ENCODE data around the gene DCANP1.

The DCANP1 gene

DNA sequence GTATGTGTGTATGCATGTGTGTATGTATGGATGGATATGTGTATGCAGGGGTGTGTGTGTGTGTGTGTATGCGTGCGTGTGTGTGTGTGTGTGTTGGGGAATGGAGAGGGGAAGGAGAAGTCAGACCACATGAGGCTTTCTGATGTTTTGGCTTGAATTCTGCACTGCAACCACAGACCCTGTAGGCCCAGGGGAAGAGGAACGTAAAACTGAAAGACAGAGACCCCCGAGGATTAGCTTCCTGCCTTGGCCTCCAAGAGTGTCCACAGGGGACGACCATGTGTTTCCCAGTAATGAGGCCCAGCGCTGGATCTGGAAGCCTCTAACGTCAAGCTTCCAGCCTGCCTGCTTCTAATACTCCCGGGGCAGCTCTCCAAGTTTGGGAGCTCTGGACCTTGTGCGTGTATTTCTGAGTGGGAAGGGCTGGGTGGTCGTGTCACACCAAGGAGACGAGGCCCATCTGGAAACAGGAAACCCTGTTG, 5.8 kb downstream of the DCANP1 start:
- Histone ChIP-seq H2BK15ac (replicated peaks; ENCODE audit: low read depth) (no peak overlapping the region), H3K27me3 (ENCODE audit: insufficient read depth, low read length, poor library complexity) (no peaks in the 10 kb centered on the region), H3K27ac (ENCODE audit: low read depth, low read length) (no peak overlapping the region), H3K56ac (ENCODE audit: low read length) (no peak overlapping the region), H3K4me1 (ENCODE audit: control insufficient read depth, low read depth, low read length) (no peaks in the 10 kb centered on the region), H4K5ac (ENCODE audit: low read length) (no peak overlapping the region), H3K18ac (ENCODE audit: low read length) (no peak overlapping the region), H3K4me2 (ENCODE audit: low read length) (no peak overlapping the region), H3K4ac (ENCODE audit: low read depth, low read length) (no peak overlapping the region), H3K4me3 (ENCODE audit: low read length) (no peak overlapping the region), H3K36me3 (ENCODE audit: control insufficient read depth, insufficient read depth, low read length) (no peaks in the 10 kb centered on the region), H2BK5ac (ENCODE audit: low read length) (no peak overlapping the region), H3K79me1 (ENCODE audit: low read length) (no peaks in the 10 kb centered on the region), H3K9ac (ENCODE audit: low read length) (no peak overlapping the region), H2BK120ac (ENCODE audit: low read depth, low read length) (no peak overlapping the region), H3K79me2 (ENCODE audit: control insufficient read depth, insufficient read depth, low read length) (no peaks in the 10 kb centered on the region), H2AK5ac (ENCODE audit: low read length) (no peak overlapping the region), H3K23ac (ENCODE audit: low read length) (no peak overlapping the region), H4K8ac (ENCODE audit: low read depth, low read length) (no peak overlapping the region)
- no CpG with 5 or more reads among the region's 11 CpGs for WGBS (ENCODE audit: extremely low coverage, insufficient coverage, low lambda C conversion rate)
- no peak for DNase-seq

- H3K27me3 ChIP-seq (ENCODE audit: insufficient read depth, low read length, poor library complexity), result no peaks in the 10 kb centered on the region
- no peak overlapping the region for H3K4me2 ChIP-seq (ENCODE audit: low read length)
- H2BK5ac ChIP-seq (ENCODE audit: low read length), result no peak overlapping the region
- no peaks in the 10 kb centered on the region for H3K79me2 ChIP-seq (ENCODE audit: control insufficient read depth, insufficient read depth, low read length)
- no peak overlapping the region for H3K4me3 ChIP-seq (ENCODE audit: low read length)
- no CpG with 5 or more reads among the region's 6 CpGs for WGBS (ENCODE audit: extremely low coverage, insufficient coverage, low lambda C conversion rate)
- no peak overlapping the region for H3K18ac ChIP-seq (ENCODE audit: low read length)
- no peak overlapping the region for H3K4ac ChIP-seq (ENCODE audit: low read depth, low read length)
- H3K9ac ChIP-seq (ENCODE audit: low read length), result no peak overlapping the region
- H4K5ac ChIP-seq (ENCODE audit: low read length), result no peak overlapping the region
- H4K8ac ChIP-seq (ENCODE audit: low read depth, low read length), result no peak overlapping the region
- H3K4me1 ChIP-seq (ENCODE audit: control insufficient read depth, low read depth, low read length), result no peaks in the 10 kb centered on the region
- no peak overlapping the region for H2BK120ac ChIP-seq (ENCODE audit: low read depth, low read length)
- H3K23ac ChIP-seq (ENCODE audit: low read length), result no peak overlapping the region
- H3K79me1 ChIP-seq (ENCODE audit: low read length), result no peaks in the 10 kb centered on the region
- DNase-seq, result no peak
- no peaks in the 10 kb centered on the region for H3K36me3 ChIP-seq (ENCODE audit: control insufficient read depth, insufficient read depth, low read length)
- no peak overlapping the region for H2BK15ac ChIP-seq (replicated peaks; ENCODE audit: low read depth)
- H3K56ac ChIP-seq (ENCODE audit: low read length), result no peak overlapping the region
- no peak overlapping the region for H2AK5ac ChIP-seq (ENCODE audit: low read length)
- no peak overlapping the region for H3K27ac ChIP-seq (ENCODE audit: low read depth, low read length)
Observed at GRCh38 chr5:135440916-135441315, 6.2 kb downstream of the DCANP1 start.

DNA sequence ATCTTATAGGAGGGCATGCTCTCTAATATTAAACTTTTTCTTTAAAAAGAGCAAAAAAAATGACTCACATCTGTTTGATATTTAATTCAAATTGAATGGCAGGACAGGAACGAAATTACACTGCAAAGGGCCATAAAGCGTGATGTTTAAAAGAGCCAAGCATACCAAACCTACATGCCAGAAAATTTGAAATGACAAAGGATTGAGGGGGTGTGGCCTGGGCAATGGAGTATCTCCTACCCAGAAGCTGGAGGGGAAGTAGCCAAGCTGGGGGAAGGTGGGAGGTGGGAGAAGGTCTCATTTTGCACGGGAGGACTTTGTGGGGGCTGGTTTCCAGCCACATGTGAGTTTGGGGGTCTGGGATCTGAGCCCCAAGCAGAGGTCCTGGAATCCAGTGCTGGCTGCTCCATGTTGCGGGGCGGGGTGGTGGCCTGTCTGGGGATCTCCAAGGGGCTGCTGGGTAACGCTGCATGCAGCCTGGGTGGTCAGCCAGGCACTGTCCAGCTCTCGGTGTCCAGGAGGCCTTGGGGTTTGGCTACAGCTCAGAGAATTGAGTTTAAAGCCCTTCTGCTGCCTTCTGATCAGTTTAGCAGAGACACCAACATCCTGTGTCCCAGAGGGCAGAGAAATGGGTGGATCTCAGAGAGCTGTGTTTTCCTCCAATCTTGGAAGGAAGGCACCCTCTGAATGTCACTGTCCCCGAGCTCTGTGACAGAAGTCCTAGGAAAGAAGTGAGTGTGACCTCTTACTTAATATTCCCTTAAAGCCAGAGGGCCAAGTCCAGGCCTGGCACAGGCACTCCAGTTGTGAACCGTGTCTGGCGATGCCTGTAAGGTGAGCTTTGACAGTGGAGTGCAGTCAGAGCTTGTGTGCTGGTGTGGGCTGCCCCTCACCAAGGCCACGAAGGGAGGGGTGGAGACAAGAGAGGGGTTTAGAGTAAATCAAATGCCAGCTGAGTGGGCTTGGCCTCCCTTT, 7.6 kb downstream of the DCANP1 start:
- Histone ChIP-seq H3K79me1 (ENCODE audit: low read length) (no peaks in the 10 kb centered on the region), H3K4me3 (ENCODE audit: low read length) (no peak overlapping the region), H2BK15ac (replicated peaks; ENCODE audit: low read depth) (no peak overlapping the region), H3K4me2 (ENCODE audit: low read length) (no peak overlapping the region), H4K5ac (ENCODE audit: low read length) (no peak overlapping the region), H3K79me2 (ENCODE audit: control insufficient read depth, insufficient read depth, low read length) (no peaks in the 10 kb centered on the region), H3K27ac (ENCODE audit: low read depth, low read length) (no peak overlapping the region), H3K27me3 (ENCODE audit: insufficient read depth, low read length, poor library complexity) (no peaks in the 10 kb centered on the region), H3K4ac (ENCODE audit: low read depth, low read length) (no peak overlapping the region), H3K36me3 (ENCODE audit: control insufficient read depth, insufficient read depth, low read length) (no peaks in the 10 kb centered on the region), H2AK5ac (ENCODE audit: low read length) (no peak overlapping the region), H3K56ac (ENCODE audit: low read length) (no peak overlapping the region), H2BK120ac (ENCODE audit: low read depth, low read length) (no peak overlapping the region), H2BK5ac (ENCODE audit: low read length) (no peak overlapping the region), H4K8ac (ENCODE audit: low read depth, low read length) (no peak overlapping the region), H3K23ac (ENCODE audit: low read length) (no peak overlapping the region), H3K18ac (ENCODE audit: low read length) (no peak overlapping the region), H3K9ac (ENCODE audit: low read length) (no peak overlapping the region), H3K4me1 (ENCODE audit: control insufficient read depth, low read depth, low read length) (no peaks in the 10 kb centered on the region)
- no peak for DNase-seq
- no CpG with 5 or more reads among the region's 11 CpGs for WGBS (ENCODE audit: extremely low coverage, insufficient coverage, low lambda C conversion rate)

GRCh38 chr5:135438636-135439221, 8.4 kb downstream of the DCANP1 start:
- Histone ChIP-seq H3K4me2 (ENCODE audit: low read length) (no peak overlapping the region), H3K79me1 (ENCODE audit: low read length) (no peaks in the 10 kb centered on the region), H3K23ac (ENCODE audit: low read length) (no peak overlapping the region), H2AK5ac (ENCODE audit: low read length) (no peak overlapping the region), H3K56ac (ENCODE audit: low read length) (no peak overlapping the region), H4K8ac (ENCODE audit: low read depth, low read length) (no peak overlapping the region), H3K79me2 (ENCODE audit: control insufficient read depth, insufficient read depth, low read length) (no peaks in the 10 kb centered on the region), H2BK120ac (ENCODE audit: low read depth, low read length) (no peak overlapping the region), H3K27me3 (ENCODE audit: insufficient read depth, low read length, poor library complexity) (no peaks in the 10 kb centered on the region), H4K5ac (ENCODE audit: low read length) (no peak overlapping the region), H2BK5ac (ENCODE audit: low read length) (no peak overlapping the region), H3K4ac (ENCODE audit: low read depth, low read length) (no peak overlapping the region), H3K4me3 (ENCODE audit: low read length) (no peak overlapping the region), H3K4me1 (ENCODE audit: control insufficient read depth, low read depth, low read length) (peaks cover 2% of the 10 kb centered on the region), H3K9ac (ENCODE audit: low read length) (no peak overlapping the region), H3K18ac (ENCODE audit: low read length) (no peak overlapping the region), H3K36me3 (ENCODE audit: control insufficient read depth, insufficient read depth, low read length) (no peaks in the 10 kb centered on the region), H3K27ac (ENCODE audit: low read depth, low read length) (no peak overlapping the region), H2BK15ac (replicated peaks; ENCODE audit: low read depth) (no peak overlapping the region)
- no CpG with 5 or more reads among the region's 10 CpGs for WGBS (ENCODE audit: extremely low coverage, insufficient coverage, low lambda C conversion rate)
- no peak for DNase-seq

DNA sequence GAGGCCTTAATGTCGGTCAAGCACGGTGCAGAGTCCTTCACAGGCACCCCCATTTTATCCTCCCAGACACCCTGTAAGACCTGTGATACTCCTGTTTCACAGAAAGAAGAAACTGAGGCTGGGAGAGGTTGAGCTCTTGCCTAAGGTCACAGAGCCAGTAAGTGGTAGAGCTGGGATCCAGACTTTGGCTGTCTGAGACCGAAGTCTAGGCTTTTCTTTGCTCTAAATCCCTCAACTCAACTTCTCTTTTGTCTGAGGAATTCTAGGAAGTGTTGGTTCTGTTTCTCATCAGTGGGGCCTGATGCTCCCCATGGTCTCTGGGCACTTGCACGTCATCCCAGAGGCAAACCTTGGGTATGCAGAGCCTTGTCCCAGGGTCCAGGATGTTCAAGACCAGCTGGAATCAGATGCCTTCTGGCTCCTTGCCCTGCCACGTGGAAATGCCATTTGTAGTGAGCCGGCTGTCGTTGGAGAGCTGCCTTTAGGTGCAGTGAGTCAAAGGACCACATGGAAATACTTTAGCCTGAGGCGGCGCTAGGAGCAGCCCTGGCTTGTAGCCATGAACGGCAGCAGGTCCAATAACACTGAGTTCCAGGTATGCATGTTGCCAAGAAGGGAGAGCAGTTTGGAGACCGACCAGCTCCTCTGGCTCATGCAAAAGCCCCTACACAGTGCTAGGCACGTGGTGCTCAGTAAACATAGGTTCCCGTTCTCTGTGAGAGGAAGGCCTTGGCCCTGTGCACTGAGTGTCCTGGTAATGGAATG, 9.2 kb downstream of the DCANP1 start:
- no peaks in the 10 kb centered on the region for H3K36me3 ChIP-seq (ENCODE audit: control insufficient read depth, insufficient read depth, low read length)
- no peaks in the 10 kb centered on the region for H3K27me3 ChIP-seq (ENCODE audit: insufficient read depth, low read length, poor library complexity)
- H3K79me1 ChIP-seq (ENCODE audit: low read length), result no peaks in the 10 kb centered on the region
- H3K4me1 ChIP-seq (ENCODE audit: control insufficient read depth, low read depth, low read length), result peaks cover 2% of the 10 kb centered on the region
- H3K56ac ChIP-seq (ENCODE audit: low read length), result no peak overlapping the region
- no peaks in the 10 kb centered on the region for H3K79me2 ChIP-seq (ENCODE audit: control insufficient read depth, insufficient read depth, low read length)
- no peak overlapping the region for H2BK15ac ChIP-seq (replicated peaks; ENCODE audit: low read depth)
- no peak overlapping the region for H3K4me2 ChIP-seq (ENCODE audit: low read length)
- DNase-seq, result no peak
- no peak overlapping the region for H4K8ac ChIP-seq (ENCODE audit: low read depth, low read length)
- no peak overlapping the region for H3K27ac ChIP-seq (ENCODE audit: low read depth, low read length)
- H3K4ac ChIP-seq (ENCODE audit: low read depth, low read length), result no peak overlapping the region
- no peak overlapping the region for H3K23ac ChIP-seq (ENCODE audit: low read length)
- no peak overlapping the region for H2AK5ac ChIP-seq (ENCODE audit: low read length)
- H3K9ac ChIP-seq (ENCODE audit: low read length), result no peak overlapping the region
- H4K5ac ChIP-seq (ENCODE audit: low read length), result no peak overlapping the region
- H3K4me3 ChIP-seq (ENCODE audit: low read length), result no peak overlapping the region
- WGBS (ENCODE audit: extremely low coverage, insufficient coverage, low lambda C conversion rate), result no CpG with 5 or more reads among the region's 13 CpGs
- H3K18ac ChIP-seq (ENCODE audit: low read length), result no peak overlapping the region
- H2BK120ac ChIP-seq (ENCODE audit: low read depth, low read length), result no peak overlapping the region
- H2BK5ac ChIP-seq (ENCODE audit: low read length), result no peak overlapping the region

Data from mesendoderm (in vitro differentiated cells).